Measurements from ENCODE around the gene PHACTR1.

DNA sequence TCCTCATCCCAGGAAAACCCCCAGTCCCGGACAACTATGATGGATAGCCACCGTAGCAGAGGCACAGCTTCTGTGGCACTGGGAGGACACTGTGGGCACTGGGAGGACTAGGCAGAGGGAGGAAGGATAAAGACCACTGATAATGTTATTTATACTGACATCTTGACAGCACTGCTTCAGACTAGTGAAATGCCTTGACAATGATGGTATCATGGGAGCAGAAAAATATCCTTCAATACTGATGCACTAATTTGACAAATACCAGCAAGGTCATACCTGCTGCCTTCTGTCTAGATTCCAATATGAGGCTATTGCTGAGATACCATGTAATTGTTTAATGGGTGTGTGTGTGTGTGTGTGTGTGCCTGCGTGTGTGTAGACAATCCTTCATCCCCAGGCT lies 148.6 kb downstream of the PHACTR1 start:
- no peak for TF ChIP-seq TEAD4 (CRISPR knock-in tag; IDR thresholded peaks at IDR 0.05)
- TF ChIP-seq, protein P1, sequence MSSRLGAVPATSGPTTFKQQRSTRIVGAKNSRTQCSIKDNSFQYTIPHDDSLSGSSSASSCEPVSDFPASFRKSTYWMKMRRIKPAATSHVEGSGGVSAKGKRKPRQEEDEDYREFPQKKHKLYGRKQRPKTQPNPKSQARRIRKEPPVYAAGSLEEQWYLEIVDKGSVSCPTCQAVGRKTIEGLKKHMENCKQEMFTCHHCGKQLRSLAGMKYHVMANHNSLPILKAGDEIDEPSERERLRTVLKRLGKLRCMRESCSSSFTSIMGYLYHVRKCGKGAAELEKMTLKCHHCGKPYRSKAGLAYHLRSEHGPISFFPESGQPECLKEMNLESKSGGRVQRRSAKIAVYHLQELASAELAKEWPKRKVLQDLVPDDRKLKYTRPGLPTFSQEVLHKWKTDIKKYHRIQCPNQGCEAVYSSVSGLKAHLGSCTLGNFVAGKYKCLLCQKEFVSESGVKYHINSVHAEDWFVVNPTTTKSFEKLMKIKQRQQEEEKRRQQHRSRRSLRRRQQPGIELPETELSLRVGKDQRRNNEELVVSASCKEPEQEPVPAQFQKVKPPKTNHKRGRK (CRISPR knock-in tag; IDR thresholded peaks at IDR 0.05; ENCODE audit: borderline replicate concordance): no peak
- TF ChIP-seq, protein P2, sequence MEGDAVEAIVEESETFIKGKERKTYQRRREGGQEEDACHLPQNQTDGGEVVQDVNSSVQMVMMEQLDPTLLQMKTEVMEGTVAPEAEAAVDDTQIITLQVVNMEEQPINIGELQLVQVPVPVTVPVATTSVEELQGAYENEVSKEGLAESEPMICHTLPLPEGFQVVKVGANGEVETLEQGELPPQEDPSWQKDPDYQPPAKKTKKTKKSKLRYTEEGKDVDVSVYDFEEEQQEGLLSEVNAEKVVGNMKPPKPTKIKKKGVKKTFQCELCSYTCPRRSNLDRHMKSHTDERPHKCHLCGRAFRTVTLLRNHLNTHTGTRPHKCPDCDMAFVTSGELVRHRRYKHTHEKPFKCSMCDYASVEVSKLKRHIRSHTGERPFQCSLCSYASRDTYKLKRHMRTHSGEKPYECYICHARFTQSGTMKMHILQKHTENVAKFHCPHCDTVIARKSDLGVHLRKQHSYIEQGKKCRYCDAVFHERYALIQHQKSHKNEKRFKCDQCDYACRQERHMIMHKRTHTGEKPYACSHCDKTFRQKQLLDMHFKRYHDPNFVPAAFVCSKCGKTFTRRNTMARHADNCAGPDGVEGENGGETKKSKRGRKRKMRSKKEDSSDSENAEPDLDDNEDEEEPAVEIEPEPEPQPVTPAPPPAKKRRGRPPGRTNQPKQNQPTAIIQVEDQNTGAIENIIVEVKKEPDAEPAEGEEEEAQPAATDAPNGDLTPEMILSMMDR (IDR thresholded peaks at IDR 0.05): no peak
- no peak for TF ChIP-seq CREB1 (CRISPR knock-in tag; IDR thresholded peaks at IDR 0.05)
- no peak for TF ChIP-seq RELA (CRISPR knock-in tag; IDR thresholded peaks at IDR 0.05; ENCODE audit: borderline replicate concordance)
- TF ChIP-seq, protein P3, sequence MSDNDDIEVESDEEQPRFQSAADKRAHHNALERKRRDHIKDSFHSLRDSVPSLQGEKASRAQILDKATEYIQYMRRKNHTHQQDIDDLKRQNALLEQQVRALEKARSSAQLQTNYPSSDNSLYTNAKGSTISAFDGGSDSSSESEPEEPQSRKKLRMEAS (CRISPR knock-in tag; IDR thresholded peaks at IDR 0.05): no peak
- no peak for TF ChIP-seq ZNF138 (CRISPR knock-in tag; conservative IDR thresholded peaks at IDR 0.05)
- TF ChIP-seq CREM (CRISPR knock-in tag; IDR thresholded peaks at IDR 0.05): no peak
- no peak for TF ChIP-seq TCF7 (CRISPR knock-in tag; IDR thresholded peaks at IDR 0.05; ENCODE audit: low read depth)
- TF ChIP-seq ZNF671 (CRISPR knock-in tag; IDR thresholded peaks at IDR 0.05): no peak
- no peak for TF ChIP-seq ZNF423 (CRISPR knock-in tag; IDR thresholded peaks at IDR 0.05)
- no peak for TF ChIP-seq NR1H2 (CRISPR knock-in tag; IDR thresholded peaks at IDR 0.05)

All from WTC11 (cell line).